GM12874 (cell line): ENCODE results near the gene MAPK10.

Experiments
- TF ChIP-seq, protein P1 (sequence below): IDR thresholded peaks from 2 replicates; pipeline ENCODE4 v1.5.1; 2011; ENCODE audit warnings: low read depth, mild to moderate bottlenecking, control low read depth, low read length, moderate library complexity; ENCODE audit not compliant: insufficient read depth

The MAPK10 gene

DNA sequence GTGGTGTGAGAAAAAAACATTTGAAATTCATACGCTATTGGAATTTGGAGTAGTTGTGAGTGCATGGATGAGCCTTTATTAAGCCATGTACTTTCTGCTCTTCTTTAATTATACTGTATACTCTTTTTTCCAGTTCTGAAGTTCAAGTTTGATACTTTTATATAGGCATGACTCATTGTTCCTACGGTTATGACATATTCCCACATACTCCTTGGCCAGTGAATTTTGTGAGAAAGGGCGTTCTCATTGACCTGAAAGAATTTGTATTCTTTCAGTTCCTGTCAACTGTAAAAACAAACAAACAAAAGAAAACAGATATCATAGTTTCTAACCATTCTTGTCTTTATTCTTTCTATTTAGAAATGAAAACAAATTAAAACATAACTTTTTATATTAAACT is 407.3 kb downstream of the MAPK10 start:
- TF ChIP-seq, protein P1, sequence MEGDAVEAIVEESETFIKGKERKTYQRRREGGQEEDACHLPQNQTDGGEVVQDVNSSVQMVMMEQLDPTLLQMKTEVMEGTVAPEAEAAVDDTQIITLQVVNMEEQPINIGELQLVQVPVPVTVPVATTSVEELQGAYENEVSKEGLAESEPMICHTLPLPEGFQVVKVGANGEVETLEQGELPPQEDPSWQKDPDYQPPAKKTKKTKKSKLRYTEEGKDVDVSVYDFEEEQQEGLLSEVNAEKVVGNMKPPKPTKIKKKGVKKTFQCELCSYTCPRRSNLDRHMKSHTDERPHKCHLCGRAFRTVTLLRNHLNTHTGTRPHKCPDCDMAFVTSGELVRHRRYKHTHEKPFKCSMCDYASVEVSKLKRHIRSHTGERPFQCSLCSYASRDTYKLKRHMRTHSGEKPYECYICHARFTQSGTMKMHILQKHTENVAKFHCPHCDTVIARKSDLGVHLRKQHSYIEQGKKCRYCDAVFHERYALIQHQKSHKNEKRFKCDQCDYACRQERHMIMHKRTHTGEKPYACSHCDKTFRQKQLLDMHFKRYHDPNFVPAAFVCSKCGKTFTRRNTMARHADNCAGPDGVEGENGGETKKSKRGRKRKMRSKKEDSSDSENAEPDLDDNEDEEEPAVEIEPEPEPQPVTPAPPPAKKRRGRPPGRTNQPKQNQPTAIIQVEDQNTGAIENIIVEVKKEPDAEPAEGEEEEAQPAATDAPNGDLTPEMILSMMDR, result no peak

- TF ChIP-seq, protein P1, result no peak
These were observed 408.8 kb downstream of the MAPK10 start for GRCh38 chr4:85951099-85951498.

GRCh38 chr4:85946821-85947220 is 413.0 kb downstream of the MAPK10 start:
- TF ChIP-seq, protein P1, result no peak

- TF ChIP-seq, protein P1, result no peak
These were observed 417.7 kb downstream of the MAPK10 start for GRCh38 chr4:85942107-85942506.

DNA sequence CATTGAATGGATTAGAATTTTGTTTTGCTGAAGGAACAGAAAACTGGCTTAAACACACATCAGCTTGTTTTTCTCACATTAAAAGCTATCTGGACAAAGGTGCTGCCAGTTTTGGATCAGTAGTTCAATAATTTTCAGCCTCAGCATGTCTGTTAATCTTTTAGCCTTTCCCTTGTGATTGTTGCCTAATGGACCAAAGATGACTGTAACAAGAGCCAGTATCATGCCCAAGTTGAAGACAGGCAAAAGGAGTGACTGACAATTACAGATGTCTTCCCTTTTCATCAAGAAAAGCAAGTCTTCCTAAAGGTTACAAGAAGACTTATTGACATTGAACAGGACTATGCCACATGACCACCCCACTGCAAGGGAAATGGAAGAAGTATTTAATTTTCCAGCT is 419.7 kb downstream of the MAPK10 start:
- TF ChIP-seq, protein P1, result no peak
